Neural crest cell (in vitro differentiated cells): ENCODE data around the gene MESD. TPM values are rescaled to one million over a fixed set of nuclear protein-coding genes. Genes with fewer than 3 reads are reported as not detected.

Experiments used
- DNase-seq: peaks from one replicate; pipeline ENCODE4 v3.0.0; 2021; ENCODE audit warnings: low read depth, mixed read lengths, low spot score
- H3K27ac Mint-ChIP-seq: one replicate; pipeline ENCODE4 v1.8.0; 2021; ENCODE audit warnings: mild to moderate bottlenecking, mixed read lengths; ENCODE audit not compliant: unreplicated experiment
- H3K27me3 Mint-ChIP-seq: 2 replicates; pipeline ENCODE4 v1.8.0; 2021; ENCODE audit warnings: low read depth, mild to moderate bottlenecking, mixed read lengths
- H3K36me3 Mint-ChIP-seq: 2 replicates; pipeline ENCODE4 v1.8.0; 2021; ENCODE audit warnings: low read depth, mild to moderate bottlenecking, mixed read lengths
- H3K4me1 Mint-ChIP-seq: 2 replicates; pipeline ENCODE4 v1.8.0; 2021; ENCODE audit warnings: mixed read lengths
- H3K4me3 Mint-ChIP-seq: one replicate; pipeline ENCODE4 v1.8.0; 2021; ENCODE audit warnings: mild to moderate bottlenecking, mixed read lengths
- H3K9me3 Mint-ChIP-seq: 2 replicates; pipeline ENCODE4 v1.8.0; 2021; ENCODE audit warnings: mixed read lengths
- microRNA-seq: library from miRNA; unstranded; fragments of <30 nt; microRNA quantifications from one replicate; pipeline ENCODE4, GENCODE V29; 2020
- total RNA-seq: library from RNA; stranded (reverse); gene quantifications from 2 replicates; pipeline ENCODE4 v1.2.1, GENCODE V29; 2021
- TF ChIP-seq, protein P1 (sequence below): fragments of 200-600 bp; sonication (generic); conservative IDR thresholded peaks from 2 replicates; pipeline ENCODE4 v1.5.0; 2021; ENCODE audit warnings: antibody characterized with exemption, mild to moderate bottlenecking

MESD gene
- total RNA-seq, 1 donor from 2014 or later: 30.7 TPM

DNA sequence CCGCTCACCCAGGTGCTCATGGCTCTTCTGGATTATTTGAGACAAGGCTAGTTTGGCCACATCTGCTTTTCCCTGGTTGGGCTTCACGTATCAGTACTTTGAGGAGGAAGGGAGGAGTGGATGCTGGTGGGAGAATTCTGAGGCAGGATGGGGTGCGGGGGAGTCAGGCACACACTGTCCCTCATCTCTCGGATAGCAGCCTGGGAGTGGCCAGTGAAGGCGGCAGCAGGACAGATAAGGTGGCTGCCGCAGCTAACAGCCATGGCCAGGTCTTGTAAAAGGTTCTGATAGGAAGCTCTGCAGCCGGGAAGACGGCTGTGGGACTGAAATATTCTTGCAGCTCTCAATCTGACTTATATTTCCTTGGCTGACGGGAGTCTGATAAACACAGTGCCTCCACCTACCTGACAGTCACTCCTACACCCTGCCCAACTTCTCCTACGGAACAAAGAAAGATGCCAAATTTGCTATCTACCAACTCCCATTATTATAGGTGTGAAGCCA is 87.3 kb downstream of the MESD start:
- TF ChIP-seq, protein P1, sequence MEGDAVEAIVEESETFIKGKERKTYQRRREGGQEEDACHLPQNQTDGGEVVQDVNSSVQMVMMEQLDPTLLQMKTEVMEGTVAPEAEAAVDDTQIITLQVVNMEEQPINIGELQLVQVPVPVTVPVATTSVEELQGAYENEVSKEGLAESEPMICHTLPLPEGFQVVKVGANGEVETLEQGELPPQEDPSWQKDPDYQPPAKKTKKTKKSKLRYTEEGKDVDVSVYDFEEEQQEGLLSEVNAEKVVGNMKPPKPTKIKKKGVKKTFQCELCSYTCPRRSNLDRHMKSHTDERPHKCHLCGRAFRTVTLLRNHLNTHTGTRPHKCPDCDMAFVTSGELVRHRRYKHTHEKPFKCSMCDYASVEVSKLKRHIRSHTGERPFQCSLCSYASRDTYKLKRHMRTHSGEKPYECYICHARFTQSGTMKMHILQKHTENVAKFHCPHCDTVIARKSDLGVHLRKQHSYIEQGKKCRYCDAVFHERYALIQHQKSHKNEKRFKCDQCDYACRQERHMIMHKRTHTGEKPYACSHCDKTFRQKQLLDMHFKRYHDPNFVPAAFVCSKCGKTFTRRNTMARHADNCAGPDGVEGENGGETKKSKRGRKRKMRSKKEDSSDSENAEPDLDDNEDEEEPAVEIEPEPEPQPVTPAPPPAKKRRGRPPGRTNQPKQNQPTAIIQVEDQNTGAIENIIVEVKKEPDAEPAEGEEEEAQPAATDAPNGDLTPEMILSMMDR: no peak
- H3K4me1 Mint-ChIP-seq: peaks cover 16% of the 10 kb centered on the region
- peak overlapping the region; percentile 72 for H3K27ac Mint-ChIP-seq
- H3K4me3 Mint-ChIP-seq: no peak overlapping the region
- DNase-seq: no peak
- peaks cover 2% of the 10 kb centered on the region for H3K36me3 Mint-ChIP-seq
- H3K9me3 Mint-ChIP-seq: no peaks in the 10 kb centered on the region
- H3K27me3 Mint-ChIP-seq: no peaks in the 10 kb centered on the region

GRCh38 chr15:80898040-80898439 is 91.6 kb downstream of the MESD start:
- no peak overlapping the region for H3K27ac Mint-ChIP-seq
- no peaks in the 10 kb centered on the region for H3K4me1 Mint-ChIP-seq
- H3K4me3 Mint-ChIP-seq: no peak overlapping the region
- TF ChIP-seq, protein P1: no peak
- DNase-seq: no peak
- H3K27me3 Mint-ChIP-seq: no peaks in the 10 kb centered on the region
- H3K9me3 Mint-ChIP-seq: peaks cover 6% of the 10 kb centered on the region
- H3K36me3 Mint-ChIP-seq: peaks cover 6% of the 10 kb centered on the region

Small RNA genes within 50 kb of the gene (microRNA-seq; reads per million reads assigned to microRNA genes)
- gene MIR4514: not detected

Other genes with a start within 250 kb of the MESD start
- 0.30 and 0.33 TPM in 2 replicates for gene CEMIP, start 210.4 kb downstream of the MESD start, total RNA-seq
- 30.6 and 31.7 TPM in 2 replicates for gene TLNRD1, start 11.1 kb upstream of the MESD start, total RNA-seq
- not detected in 2 replicates for gene CFAP161, start 144.5 kb upstream of the MESD start, total RNA-seq
- gene IL16, start 207.1 kb upstream of the MESD start, total RNA-seq: 0.05 and 0.25 TPM in 2 replicates